NB4 (cell line): ENCODE measurements around the gene SND1.

Source experiments
- CTCF ChIP-seq: IDR thresholded peaks from one replicate; pipeline ENCODE4 v1.5.1; 2012; ENCODE audit warnings: low read depth, low read length
- MAX ChIP-seq: IDR thresholded peaks from 2 replicates; pipeline ENCODE4 v1.6.1; 2011; ENCODE audit warnings: low read depth, low read length
- MYC ChIP-seq: IDR thresholded peaks from 2 replicates; pipeline ENCODE4 v1.6.1; 2011; ENCODE audit warnings: low read depth, low read length
- POLR2A ChIP-seq: IDR thresholded peaks from 2 replicates; pipeline ENCODE4 v1.6.1; 2011; ENCODE audit warnings: mild to moderate bottlenecking; ENCODE audit not compliant: insufficient read length; ENCODE audit errors: extremely low read depth

- no peak for TF ChIP-seq CTCF
- no peak for TF ChIP-seq POLR2A
- TF ChIP-seq MYC: no peak
- no peak for TF ChIP-seq MAX
Measured at GRCh38 chr7:128022631-128023532, 370.9 kb downstream of the SND1 start.
